GM11168 (cell line): ENCODE results near the gene OR51G1.
"Not testable (repeated sequence)": the region's sequence is repeated elsewhere in the genome, so short reads cannot be mapped to it uniquely, and the experiment has no call there.

ENCODE experiments used
- in situ Hi-C: fragments of 300-500 bp; cut with MboI; formaldehyde crosslinking; loops from one replicate; pipeline ENCODE4 v1.12.0; 2022; ENCODE audit warnings: low sequenced_read_pairs; ENCODE audit not compliant: unreplicated experiment

OR51G1 gene, protein sequence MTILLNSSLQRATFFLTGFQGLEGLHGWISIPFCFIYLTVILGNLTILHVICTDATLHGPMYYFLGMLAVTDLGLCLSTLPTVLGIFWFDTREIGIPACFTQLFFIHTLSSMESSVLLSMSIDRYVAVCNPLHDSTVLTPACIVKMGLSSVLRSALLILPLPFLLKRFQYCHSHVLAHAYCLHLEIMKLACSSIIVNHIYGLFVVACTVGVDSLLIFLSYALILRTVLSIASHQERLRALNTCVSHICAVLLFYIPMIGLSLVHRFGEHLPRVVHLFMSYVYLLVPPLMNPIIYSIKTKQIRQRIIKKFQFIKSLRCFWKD

DNA sequence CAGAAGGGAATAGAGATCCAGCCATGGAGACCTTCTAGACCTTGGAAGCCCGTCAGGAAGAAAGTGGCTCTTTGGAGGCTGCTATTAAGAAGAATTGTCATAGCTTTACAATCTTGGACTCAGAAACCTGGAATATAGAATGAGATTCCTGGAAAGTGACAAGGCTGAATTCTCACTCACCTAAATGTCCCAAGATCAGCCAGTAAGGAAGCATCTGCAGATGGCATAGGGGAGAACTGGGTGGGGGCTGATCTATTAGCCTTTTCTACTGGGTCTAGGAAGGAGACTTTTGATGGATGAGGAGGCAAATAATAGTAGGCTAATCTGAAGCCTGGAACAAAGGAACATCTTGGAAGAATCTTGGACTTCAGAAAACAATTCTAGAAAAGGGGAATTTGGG is at the start of gene OR51G1:
Gene OR51G1 (minus strand): TSS at position 101 of the 400 bp plus-strand sequence. CDS start 0 bp downstream, at position 101.
- in situ Hi-C loops, result no loop called here

DNA sequence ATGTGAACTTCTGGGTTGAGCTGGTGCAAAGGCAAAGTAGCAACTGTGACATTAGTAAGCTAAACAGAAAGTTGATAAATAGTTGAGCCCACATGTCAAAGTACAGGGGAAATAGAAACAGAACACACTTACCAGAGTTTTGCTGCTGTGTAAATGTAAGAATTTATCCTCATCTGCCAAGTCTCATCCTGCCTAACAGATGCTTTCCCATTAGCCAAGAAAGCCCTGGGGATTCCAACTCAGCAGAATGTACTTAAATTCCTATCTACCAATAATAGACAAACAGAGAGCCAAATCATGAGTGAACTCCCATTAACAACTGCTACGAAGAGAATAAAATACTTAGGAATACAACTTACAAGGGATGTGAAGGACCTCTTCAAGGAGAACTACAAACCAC is 38.7 kb upstream of the OR51G1 start:
- in situ Hi-C loops, result no loop called here

DNA sequence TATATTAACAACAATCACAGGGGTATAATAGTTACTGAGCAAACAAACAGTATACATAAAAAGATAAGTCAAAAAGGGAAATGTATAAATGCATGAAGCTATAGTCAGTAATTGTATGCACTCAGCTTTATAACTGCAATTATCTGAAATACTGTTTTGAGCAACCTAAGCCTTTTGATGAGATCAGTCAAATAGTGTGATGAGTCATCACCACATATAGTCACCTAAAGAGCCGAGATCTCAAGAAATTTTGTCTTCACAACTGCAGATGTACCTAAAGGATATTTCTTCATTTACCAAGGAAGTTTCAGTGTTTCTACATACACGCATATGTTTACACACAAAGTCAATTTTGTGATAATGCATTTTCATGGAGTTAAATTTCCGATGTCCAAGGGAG is 36.7 kb upstream of the OR51G1 start:
- in situ Hi-C loops, result no loop called here

DNA sequence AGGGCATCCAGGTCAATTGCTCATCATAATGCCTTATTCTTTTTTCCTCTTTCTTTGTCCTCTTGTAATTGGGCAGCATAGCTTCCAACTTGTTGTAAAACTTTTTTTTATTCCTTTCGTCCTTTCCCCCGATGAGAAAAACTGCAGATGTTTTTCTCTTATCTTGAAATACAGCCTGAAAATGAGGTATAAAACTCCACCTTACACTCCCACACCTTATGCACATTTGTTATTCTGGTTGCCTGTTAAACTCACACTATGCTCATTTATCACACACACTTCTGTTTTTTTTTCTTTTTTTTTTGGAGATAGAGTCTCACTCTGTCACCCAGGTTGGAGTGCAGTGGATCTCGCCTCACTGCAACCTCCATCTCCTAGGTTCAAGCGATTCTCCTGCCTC is 33.3 kb upstream of the OR51G1 start:
- in situ Hi-C loops, result no loop called here

DNA sequence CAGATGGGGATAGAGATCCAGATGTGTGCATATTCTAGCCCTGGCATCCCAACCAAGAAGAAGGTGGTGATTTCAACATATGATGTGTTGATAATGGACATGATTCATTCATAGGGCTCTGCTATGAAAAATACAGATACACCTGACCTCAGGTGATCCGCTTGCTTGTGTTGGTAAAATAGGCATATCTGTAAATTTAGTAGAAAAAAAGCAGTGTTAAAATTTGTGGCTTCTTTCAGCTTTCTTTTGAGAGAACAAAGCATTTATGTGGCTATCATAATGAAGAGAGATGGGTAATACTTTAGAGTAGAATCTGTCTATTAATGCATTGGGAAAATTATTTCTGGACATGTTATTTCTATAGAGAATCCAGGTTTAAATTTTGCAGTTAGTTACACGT is 31.5 kb upstream of the OR51G1 start, which contains the start of gene OR51A2:
Gene OR51A2 (minus strand): TSS at position 101 of the 400 bp plus-strand sequence. CDS start 0 bp downstream, at position 101.
- in situ Hi-C loops, result not testable (repeated sequence)

DNA sequence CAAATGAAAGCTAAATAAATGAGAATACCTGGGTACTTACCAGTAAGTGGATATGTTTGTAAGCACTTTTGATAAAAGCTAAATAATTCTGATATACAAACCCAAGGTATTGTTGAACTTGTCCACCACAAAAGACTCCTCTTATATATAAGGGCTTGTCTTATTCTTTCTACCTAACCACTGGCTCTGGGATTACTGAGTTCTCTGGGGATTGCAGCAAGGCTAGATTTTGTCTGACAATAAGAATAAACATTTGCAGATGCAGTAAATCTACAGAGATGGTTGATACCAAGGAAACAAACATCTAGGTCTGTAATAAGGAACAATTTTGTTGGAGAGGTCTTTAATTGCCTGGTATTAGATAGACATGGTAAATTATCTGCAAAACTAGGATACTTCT is 23.4 kb upstream of the OR51G1 start, which contains the start of gene OR51A4:
Gene OR51A4 (minus strand): TSS at position 101 of the 400 bp plus-strand sequence. CDS start 505 bp downstream, outside the sequence.
- in situ Hi-C loops, result no loop called here

DNA sequence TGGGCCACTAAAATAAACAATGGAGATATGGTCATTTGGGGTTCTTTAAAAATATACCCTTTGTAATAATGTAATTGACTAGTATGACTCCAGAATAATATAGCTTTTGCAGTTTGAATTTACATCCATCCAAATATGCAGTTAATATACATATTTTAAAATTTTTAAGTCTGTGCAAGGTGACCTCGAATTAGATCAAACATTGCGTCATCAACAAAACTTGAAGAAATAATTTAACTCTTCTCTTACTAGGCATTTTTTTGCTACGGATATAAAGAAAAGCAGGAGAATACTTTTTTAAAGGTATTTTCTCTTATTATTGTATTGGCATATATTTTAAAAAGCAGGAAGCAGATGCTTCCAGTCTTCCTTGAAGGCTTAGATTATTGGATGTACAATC is 12.6 kb upstream of the OR51G1 start:
- in situ Hi-C loops, result no loop called here

DNA sequence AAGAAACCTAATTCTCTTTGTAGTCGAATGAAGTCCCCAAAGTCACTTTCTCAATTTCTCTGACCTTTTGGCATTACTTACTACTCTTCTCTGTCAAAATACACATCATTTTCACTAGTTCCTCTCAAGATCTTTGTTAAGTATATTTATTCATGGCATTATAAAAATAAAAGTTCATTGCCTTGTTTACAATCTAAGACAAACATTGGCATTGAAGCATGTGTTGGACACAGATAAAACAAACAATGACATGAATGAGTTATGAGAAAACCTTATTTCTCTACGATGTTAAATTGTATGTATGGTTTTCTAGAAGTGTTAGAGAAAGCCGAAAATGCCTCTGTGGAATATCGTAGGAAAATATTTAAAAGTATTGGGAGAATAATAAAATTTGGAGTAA is 8.6 kb upstream of the OR51G1 start:
- in situ Hi-C loops, result no loop called here

DNA sequence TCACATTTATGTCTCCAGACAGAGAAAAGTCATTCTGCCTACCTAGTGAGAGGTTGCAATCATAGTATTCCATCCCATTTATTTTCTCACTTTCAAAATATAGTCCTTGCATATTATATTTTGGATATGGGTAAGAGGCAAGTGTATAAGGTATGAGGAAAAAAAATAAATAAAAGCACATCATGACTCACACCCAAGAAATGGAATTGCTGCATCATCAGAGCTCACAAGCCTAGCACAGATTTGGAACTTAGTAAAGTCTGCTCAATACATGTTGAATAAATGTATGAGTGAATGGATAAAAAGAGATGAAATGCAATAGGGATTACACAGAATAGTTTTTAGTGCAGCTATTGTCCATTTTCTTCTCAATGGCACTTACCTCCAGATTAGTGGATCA is 2.5 kb upstream of the OR51G1 start:
- in situ Hi-C loops, result no loop called here

DNA sequence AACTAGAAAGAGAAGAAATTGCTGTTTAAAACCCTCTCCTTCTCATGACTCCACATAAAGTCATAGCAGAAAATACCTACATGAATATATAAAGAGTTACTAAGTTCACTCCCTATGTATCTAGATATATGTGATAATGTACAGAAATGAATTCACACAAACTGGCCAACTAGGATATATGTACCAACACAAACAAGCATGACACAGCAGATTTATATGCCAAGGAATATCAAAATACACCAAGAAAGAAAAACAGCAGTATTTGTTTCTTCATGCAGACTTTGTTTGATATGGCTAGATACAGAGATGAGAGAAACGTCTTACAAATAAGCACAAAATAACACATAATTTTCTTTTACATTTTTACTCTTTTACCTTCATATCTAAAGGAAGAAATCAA is 1.8 kb downstream of the OR51G1 start:
- in situ Hi-C loops, result no loop called here

DNA sequence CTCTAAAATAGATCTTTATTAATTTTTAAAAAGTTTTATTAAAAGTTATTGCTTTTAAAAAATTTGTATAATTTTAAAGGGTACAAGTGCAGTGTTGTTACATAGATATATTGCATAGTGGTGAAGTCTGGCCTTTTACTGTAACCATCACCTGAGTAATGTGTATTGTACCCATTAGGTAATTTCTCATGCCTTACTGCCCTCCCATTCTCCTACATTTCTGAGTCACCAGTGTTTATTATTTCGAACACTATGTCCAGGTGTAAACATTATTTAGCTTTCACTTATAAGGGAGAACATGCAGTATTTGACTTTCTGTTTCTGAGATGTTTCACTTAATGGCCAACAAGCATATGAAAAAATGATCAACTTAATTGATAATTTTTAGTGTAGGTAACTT is 2.3 kb downstream of the OR51G1 start:
- in situ Hi-C loops, result no loop called here

DNA sequence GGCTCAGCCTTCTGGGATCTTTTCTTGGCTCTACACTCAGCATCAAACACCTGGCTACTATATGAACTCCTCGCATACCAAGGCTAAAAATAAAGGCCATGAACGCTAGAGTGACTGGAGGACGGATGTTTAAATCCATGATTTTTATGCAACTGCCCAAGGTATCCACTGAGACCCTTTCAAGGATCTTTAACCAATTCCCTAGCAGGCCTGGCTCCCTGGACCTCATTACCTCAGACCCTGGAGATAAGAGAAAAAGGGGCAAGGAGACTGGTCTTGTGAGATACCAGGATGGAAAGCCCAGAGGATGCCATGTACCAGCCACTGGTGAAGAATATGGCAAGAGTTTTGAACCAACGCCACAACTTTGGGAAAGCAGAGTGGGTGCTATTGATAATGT is 4.9 kb downstream of the OR51G1 start, which contains the start of gene OR51G2:
Gene OR51G2 (minus strand): TSS at position 101 of the 400 bp plus-strand sequence. CDS start 3,687 bp downstream, outside the sequence.
- in situ Hi-C loops, result no loop called here

DNA sequence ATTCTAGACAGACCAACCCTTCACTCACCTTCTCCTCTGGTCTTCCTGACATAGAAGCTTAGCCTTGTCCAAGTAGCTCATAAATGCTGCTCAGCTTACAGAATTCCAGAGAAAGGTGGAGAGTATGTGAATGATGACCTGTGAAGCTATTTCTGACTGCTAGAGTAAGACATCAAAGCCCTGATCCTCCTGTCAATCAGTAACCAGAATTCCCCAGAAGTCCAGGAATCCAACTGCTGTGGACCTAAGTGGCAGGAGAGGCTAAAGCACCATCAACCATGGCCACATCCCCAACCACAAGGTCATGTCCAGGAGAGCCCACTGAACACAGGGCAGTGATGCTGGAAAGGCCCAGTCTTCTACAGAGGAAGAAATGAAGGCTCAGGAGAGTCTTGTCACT is 7.6 kb downstream of the OR51G1 start:
- in situ Hi-C loops, result no loop called here

DNA sequence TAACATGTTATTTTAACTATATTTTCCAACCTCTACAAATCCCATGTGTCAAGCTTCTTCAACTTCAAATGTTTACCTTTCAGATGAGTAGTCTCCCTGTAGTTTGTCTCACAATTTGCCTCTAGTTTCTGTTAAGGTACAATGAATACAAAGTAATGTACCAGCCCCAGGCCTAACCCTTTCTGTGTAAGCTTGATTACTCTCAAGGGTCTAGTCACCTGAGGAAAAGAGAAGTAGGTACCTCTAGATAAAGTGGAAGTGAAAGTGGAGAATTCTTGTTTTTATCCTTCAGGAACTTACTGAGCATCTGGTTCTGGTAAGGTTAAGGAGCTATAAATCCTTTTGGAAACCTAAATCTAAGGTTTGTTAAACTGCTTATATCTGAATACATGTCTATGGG is 20.7 kb downstream of the OR51G1 start, which contains the start of gene OR51A7:
Gene OR51A7 (plus strand): TSS at position 300 of the 400 bp plus-strand sequence. CDS start 3,587 bp downstream, outside the sequence.
- in situ Hi-C loops, result no loop called here

DNA sequence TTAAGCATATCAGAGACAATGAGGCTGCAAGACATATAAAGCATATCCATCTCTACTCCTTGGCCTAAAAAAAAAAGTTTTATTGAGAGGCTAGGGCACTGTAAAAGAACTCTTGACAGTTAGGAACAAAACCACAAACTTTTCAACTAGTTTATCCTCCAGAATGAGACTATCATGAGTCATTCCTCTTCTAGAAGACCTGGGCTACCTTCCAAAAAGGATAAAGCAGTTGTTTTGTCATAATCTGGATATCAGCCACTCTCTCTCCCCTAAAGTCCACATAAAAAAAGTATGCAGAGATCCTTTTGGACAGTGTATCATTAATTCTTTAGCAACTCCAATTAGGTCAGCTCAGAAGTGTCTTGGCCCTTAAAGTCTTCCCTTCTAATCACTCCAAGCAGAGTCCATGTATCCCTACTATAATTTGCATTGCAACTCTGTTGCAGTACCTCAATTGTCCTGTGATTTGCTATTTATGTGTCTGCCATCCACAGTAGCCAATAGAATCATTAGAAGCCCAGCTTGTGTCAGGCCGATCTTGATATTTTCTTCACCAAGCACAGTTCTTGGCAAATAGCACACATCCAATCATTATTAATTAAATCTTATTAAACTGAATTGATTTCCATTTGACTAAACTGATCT is 32.0 kb downstream of the OR51G1 start:
- in situ Hi-C loops, result no loop called here

DNA sequence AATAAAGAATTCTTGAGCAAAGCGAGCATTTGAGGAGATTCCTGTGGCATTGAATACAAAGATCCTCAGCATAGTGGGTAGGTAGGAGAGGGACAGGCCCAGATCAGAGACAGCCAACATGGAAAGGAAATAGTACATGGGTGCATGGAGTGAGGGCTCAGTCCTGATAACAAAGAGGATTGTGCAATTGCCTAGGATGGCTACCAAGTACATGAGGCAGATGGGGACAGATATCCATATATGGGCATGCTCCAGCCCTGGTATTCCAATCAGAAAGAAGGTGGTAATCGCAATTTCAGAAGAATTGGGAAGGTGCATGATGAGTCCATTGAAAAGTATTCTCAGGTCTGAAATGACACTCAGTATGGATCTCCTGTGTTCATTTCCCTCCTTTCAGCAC is 33.9 kb downstream of the OR51G1 start:
- in situ Hi-C loops, result no loop called here

DNA sequence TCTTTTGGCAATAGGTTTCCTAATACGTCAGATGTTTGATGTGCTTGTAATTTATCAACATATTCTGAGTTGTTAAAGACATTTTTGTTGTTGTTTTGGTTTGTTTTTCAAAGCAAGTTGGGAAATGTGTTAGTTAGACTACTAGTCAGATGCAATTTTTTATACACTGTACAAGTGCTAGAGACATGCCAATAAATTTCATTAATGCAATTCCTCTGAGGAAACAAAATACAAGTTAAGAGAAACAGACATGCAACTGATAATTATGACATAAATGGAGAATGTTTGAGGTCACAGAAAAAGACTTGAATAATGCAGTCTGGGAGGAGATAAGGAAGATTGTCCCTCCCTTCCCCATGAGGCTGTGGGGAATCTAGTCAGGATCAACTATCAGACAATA is 36.5 kb downstream of the OR51G1 start:
- in situ Hi-C loops, result no loop called here

DNA sequence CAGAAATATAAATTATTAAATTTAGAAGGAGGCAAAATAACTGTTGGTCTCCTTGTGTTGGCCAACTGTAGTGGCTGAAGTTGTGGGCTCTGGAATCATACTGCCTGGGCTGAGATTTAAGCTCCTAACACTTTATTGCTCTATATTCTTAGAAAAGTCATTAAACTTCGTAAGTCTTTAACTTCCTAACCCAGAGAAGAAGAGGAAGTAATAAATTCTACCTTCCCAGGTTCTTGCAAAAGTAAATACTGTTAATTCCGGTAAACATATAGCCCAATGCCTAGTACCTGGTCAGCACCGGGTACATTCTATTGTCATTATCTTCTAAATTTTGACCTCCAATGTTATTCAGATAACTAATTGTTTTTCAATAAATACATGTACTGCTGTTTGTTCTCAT is 38.0 kb downstream of the OR51G1 start:
- in situ Hi-C loops, result no loop called here

DNA sequence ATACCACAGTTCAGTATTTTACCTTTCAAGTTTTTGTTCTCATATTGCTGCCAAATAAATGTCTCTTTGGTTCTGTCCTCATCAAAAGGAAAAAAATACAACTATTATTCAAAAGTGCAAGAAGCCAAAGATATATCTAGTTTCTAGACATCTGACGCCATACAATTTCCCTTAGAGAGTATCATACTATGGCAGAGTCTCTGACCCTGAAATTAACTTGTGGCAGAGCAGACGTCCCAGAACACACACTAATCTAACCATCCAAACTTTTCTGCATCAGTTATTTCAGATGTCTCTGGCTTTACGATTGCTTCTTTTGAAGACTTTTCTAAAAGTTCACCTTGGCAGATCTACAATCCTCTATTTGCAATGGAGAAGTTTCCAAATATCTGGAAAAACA is 39.8 kb downstream of the OR51G1 start:
- in situ Hi-C loops, result no loop called here

DNA sequence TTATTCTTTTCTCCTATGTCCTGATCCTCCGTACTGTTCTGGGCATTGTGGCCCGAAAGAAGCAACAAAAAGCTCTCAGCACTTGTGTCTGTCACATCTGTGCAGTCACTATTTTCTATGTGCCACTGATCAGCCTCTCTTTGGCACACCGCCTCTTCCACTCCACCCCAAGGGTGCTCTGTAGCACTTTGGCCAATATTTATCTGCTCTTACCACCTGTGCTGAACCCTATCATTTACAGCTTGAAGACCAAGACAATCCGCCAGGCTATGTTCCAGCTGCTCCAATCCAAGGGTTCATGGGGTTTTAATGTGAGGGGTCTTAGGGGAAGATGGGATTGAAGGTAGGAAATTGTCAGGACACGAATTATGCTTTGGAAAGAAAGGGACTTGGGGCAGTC is 41.6 kb downstream of the OR51G1 start:
- in situ Hi-C loops, result no loop called here

DNA sequence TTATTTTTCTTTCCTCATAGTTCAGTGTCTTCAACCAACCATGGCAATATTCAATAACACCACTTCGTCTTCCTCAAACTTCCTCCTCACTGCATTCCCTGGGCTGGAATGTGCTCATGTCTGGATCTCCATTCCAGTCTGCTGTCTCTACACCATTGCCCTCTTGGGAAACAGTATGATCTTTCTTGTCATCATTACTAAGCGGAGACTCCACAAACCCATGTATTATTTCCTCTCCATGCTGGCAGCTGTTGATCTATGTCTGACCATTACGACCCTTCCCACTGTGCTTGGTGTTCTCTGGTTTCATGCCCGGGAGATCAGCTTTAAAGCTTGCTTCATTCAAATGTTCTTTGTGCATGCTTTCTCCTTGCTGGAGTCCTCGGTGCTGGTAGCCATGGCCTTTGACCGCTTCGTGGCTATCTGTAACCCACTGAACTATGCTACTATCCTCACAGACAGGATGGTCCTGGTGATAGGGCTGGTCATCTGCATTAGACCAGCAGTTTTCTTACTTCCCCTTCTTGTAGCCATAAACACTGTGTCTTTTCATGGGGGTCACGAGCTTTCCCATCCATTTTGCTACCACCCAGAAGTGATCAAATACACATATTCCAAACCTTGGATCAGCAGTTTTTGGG is 42.2 kb downstream of the OR51G1 start, which contains the start of gene OR51T1:
Gene OR51T1 (plus strand): TSS at position 41 of the 641 bp plus-strand sequence. CDS start 0 bp downstream, at position 41.
- in situ Hi-C loops, result no loop called here
